HG02588 (cell line): ENCODE data around the gene ADAMTS7.
"Not testable (repeated sequence)": the region's sequence is repeated elsewhere in the genome, so short reads cannot be mapped to it uniquely, and the experiment has no call there.

Source experiments
- ATAC-seq: cut with Tn5 transposase; IDR thresholded peaks from one replicate; pipeline ENCODE4 v1.9.1; 2021; ENCODE audit warnings: mild to moderate bottlenecking, moderate library complexity; ENCODE audit not compliant: unreplicated experiment

Gene ADAMTS7

GRCh38 chr15:78811124-78811824 is at the start of gene ADAMTS7:
Gene ADAMTS7 (minus strand): TSS chr15:78811464. CDS start chr15:78811220, 244 bp downstream.
- ATAC-seq = peak; percentile 75

GRCh38 chr15:78859971-78860719 is 48.9 kb upstream of the ADAMTS7 start:
- ATAC-seq = peak; percentile 57

GRCh38 chr15:78855746-78856145 is 44.5 kb upstream of the ADAMTS7 start:
- ATAC-seq = no peak

GRCh38 chr15:78854833-78855372 is 43.6 kb upstream of the ADAMTS7 start:
- ATAC-seq = no peak

GRCh38 chr15:78853500-78853899 is 42.2 kb upstream of the ADAMTS7 start:
- ATAC-seq = no peak

GRCh38 chr15:78850941-78851755 is 39.9 kb upstream of the ADAMTS7 start:
- ATAC-seq = no peak

- no peak for ATAC-seq
Observed at GRCh38 chr15:78850352-78850751, 39.1 kb upstream of the ADAMTS7 start.

- ATAC-seq = not testable (repeated sequence)
Observed at GRCh38 chr15:78847387-78847906, 36.2 kb upstream of the ADAMTS7 start.

- ATAC-seq = not testable (repeated sequence)
Observed at GRCh38 chr15:78846906-78847305, 35.6 kb upstream of the ADAMTS7 start.

GRCh38 chr15:78842519-78842918 is 31.3 kb upstream of the ADAMTS7 start:
- ATAC-seq = no peak

GRCh38 chr15:78841891-78842290 is 30.6 kb upstream of the ADAMTS7 start:
- ATAC-seq = no peak

- no peak for ATAC-seq
Observed at GRCh38 chr15:78841376-78841706, 30.1 kb upstream of the ADAMTS7 start.

- ATAC-seq = no peak
Observed at GRCh38 chr15:78840661-78841375, 29.6 kb upstream of the ADAMTS7 start.

- not testable (repeated sequence) for ATAC-seq
Observed at GRCh38 chr15:78839151-78839550, 27.9 kb upstream of the ADAMTS7 start.

- no peak for ATAC-seq
Observed at GRCh38 chr15:78838489-78838888, 27.2 kb upstream of the ADAMTS7 start.

- no peak for ATAC-seq
Observed at GRCh38 chr15:78837543-78837942, 26.3 kb upstream of the ADAMTS7 start.

GRCh38 chr15:78837131-78837530 is 25.9 kb upstream of the ADAMTS7 start:
- ATAC-seq = no peak

- ATAC-seq = no peak
Observed at GRCh38 chr15:78836333-78836732, 25.1 kb upstream of the ADAMTS7 start.

GRCh38 chr15:78831229-78832207 is 20.3 kb upstream of the ADAMTS7 start:
- ATAC-seq = no peak
